ENCODE measurements around the gene ATP6V1G2. TPM values are rescaled to one million over a fixed set of nuclear protein-coding genes. Genes with fewer than 3 reads are reported as not detected.

The ATP6V1G2 gene
- total RNA-seq, 1 donor from 2014 or later, result 5.1 TPM

DNA sequence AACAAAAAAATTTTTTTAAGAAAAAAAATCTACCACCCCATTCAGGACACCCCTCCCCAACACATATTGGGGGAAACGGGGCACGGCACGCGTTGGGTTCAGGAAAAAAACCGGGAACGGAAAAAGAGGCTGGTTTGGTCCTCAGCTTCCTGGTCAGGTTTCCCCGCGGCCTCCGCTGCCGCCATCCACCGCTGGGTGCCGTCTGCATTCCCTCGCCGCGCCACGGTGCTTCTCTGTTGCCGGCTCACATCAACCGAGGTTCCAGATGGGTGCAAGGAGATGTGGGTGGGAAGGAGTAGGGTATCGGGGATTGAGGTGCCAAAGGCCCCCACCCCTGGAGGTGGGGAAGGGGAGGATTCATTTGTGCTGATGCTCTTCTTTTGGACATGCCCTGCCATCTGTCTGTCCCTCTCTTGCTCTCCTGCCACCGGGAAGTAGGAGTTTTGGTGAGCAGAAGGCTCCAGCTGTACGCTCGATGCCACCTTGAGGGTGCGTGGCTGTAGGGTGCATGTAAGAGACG lies 11.8 kb downstream of the ATP6V1G2 start:
- TF ChIP-seq, protein P1, sequence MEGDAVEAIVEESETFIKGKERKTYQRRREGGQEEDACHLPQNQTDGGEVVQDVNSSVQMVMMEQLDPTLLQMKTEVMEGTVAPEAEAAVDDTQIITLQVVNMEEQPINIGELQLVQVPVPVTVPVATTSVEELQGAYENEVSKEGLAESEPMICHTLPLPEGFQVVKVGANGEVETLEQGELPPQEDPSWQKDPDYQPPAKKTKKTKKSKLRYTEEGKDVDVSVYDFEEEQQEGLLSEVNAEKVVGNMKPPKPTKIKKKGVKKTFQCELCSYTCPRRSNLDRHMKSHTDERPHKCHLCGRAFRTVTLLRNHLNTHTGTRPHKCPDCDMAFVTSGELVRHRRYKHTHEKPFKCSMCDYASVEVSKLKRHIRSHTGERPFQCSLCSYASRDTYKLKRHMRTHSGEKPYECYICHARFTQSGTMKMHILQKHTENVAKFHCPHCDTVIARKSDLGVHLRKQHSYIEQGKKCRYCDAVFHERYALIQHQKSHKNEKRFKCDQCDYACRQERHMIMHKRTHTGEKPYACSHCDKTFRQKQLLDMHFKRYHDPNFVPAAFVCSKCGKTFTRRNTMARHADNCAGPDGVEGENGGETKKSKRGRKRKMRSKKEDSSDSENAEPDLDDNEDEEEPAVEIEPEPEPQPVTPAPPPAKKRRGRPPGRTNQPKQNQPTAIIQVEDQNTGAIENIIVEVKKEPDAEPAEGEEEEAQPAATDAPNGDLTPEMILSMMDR (conservative IDR thresholded peaks at IDR 0.05), result no peak
- Mint-ChIP-seq H3K9me3 (no peaks in the 10 kb centered on the region), H3K27ac (ENCODE audit: unreplicated experiment) (no peak overlapping the region), H3K27me3 (ENCODE audit: low read depth) (no peaks in the 10 kb centered on the region), H3K4me3 (peak overlapping the region; percentile 65), H3K4me1 (peaks cover 45% of the 10 kb centered on the region), H3K36me3 (ENCODE audit: low read depth) (peaks cover 58% of the 10 kb centered on the region)
- DNase-seq (ENCODE audit: low read depth, low spot score), result no peak

DNA sequence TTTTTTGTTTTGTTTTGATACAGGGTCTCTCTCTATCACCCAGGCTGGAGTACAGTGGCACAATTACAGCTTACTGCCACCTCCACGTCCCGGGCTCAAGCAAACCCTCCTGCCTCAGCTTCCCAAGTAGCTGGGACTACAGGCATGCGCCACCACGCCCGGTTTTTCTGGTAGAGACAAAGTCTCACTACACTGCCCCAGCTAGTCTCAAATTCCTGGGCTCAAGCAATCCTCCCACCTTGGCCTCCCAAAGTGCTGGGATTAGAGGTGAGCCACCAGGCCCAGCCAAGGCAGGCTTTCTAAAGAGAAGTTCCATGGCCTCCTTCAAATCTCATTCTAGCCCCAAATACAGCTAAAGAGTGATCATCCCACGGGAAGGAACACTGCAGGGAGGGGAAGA lies 12.4 kb downstream of the ATP6V1G2 start:
- Mint-ChIP-seq H3K4me1 (peaks cover 39% of the 10 kb centered on the region), H3K36me3 (ENCODE audit: low read depth) (peaks cover 53% of the 10 kb centered on the region), H3K4me3 (peak overlapping the region; percentile 62), H3K27me3 (ENCODE audit: low read depth) (no peaks in the 10 kb centered on the region), H3K9me3 (no peaks in the 10 kb centered on the region), H3K27ac (ENCODE audit: unreplicated experiment) (no peak overlapping the region)
- TF ChIP-seq, protein P1 (conservative IDR thresholded peaks at IDR 0.05), result no peak
- DNase-seq (ENCODE audit: low read depth, low spot score), result no peak

DNA sequence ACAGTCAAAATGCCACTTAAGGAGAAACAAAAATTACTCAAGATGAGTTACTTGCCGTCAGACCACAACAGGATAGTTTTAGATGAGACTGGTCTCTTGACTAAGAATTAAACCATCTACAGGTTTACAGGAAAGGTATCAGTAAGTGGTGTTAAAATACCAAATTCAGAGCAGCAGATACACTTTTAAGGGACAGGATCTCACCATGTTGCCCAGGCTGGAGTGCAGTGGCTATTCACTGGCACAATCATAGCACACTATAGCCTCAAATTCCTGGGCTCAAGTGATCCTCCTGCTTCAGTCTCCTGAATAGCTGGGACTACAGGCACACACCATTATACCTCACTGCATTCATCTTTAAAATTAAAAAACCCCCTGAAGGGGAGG lies 13.0 kb downstream of the ATP6V1G2 start:
- H3K27me3 Mint-ChIP-seq (ENCODE audit: low read depth), result peaks cover 2% of the 10 kb centered on the region
- H3K9me3 Mint-ChIP-seq, result no peaks in the 10 kb centered on the region
- DNase-seq (ENCODE audit: low read depth, low spot score), result no peak
- no peak overlapping the region for H3K27ac Mint-ChIP-seq (ENCODE audit: unreplicated experiment)
- peaks cover 49% of the 10 kb centered on the region for H3K36me3 Mint-ChIP-seq (ENCODE audit: low read depth)
- H3K4me1 Mint-ChIP-seq, result peaks cover 35% of the 10 kb centered on the region
- TF ChIP-seq, protein P1 (conservative IDR thresholded peaks at IDR 0.05), result no peak
- H3K4me3 Mint-ChIP-seq, result peak overlapping the region; percentile 22

DNA sequence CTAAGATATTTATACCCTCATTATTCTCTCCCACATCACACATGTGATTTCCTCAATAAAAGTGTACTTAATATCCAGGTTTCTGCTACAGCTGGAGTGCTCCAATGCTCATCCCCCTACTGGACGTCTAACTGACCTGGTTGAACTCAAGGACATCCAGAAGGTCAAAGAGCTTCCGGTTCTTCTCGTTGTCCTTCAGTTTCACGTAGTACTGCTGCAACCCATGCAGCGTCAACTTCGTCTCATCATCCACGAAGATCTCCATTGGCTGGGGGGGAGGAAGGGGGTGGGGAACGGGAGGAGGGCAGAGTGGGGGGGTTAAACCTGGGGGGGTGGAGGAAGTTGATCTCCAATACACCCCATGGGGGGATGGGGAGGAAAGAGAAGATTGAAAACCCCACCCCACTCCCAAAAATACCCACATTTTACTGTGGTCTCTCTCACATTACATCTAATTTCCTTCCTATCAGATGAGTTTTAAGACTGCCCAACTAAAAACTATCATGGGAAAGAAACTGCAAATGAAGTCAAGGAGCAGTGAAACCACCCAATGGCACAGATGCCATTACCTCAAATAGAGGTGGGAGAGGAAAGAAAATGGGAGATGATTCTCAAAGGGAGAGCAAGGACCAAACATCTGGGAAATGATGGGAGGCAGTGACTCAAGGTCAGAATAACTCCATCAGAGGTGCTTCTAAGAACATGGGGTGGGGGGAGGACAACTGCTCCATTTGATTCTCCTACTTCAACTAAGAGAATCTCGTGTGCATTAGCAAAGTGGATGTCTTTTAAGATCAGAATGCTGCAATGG lies 13.6 kb downstream of the ATP6V1G2 start:
- H3K27me3 Mint-ChIP-seq (ENCODE audit: low read depth), result peaks cover 6% of the 10 kb centered on the region
- H3K4me1 Mint-ChIP-seq, result peaks cover 36% of the 10 kb centered on the region
- peaks cover 49% of the 10 kb centered on the region for H3K36me3 Mint-ChIP-seq (ENCODE audit: low read depth)
- H3K27ac Mint-ChIP-seq (ENCODE audit: unreplicated experiment), result no peak overlapping the region
- peak overlapping the region; percentile 22 for H3K4me3 Mint-ChIP-seq
- DNase-seq (ENCODE audit: low read depth, low spot score), result no peak
- TF ChIP-seq, protein P1 (conservative IDR thresholded peaks at IDR 0.05), result no peak
- H3K9me3 Mint-ChIP-seq, result no peaks in the 10 kb centered on the region

DNA sequence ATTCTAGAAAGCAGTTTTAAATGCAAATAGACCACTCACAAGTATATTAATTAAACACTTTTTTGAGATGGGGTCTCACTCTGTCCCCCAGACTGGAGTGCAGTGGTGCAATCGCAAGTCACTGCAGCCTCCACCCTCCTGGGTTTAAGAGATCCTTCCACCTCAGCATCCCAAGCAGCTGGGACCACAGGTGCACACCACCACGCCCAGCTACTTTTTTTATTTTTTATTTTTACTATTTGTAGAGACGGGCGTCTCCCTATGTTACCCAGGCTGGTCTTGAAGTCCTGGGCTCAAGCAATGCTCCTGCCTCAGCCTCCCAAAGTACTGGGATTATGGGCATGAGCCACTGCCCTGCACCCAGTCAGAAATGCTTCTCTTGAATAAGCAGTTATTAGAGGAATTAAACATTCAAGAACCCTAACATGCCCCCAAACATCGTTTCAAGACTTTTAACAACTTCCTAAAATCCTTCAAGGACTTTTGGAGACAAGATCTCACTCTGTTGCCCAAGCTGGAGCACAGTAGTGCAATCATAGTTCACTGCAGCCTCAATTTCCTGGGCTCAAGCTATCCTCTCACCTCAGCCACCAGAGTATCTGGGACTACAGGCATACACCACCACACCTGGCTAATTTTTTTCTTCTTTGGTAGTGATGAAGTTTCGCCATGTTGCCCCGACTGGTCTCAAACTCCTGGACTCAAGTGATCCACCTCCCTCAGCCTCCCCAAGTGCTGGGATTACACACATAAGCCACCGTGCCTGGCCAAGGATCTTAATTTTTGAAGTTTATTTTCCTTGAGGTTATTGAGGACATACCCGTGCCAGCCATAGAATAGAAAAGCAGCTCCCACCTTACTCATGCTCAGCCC lies 14.4 kb downstream of the ATP6V1G2 start:
- Mint-ChIP-seq H3K27ac (ENCODE audit: unreplicated experiment) (no peak overlapping the region), H3K9me3 (no peaks in the 10 kb centered on the region), H3K4me1 (peaks cover 36% of the 10 kb centered on the region), H3K36me3 (ENCODE audit: low read depth) (peaks cover 49% of the 10 kb centered on the region), H3K27me3 (ENCODE audit: low read depth) (peaks cover 9% of the 10 kb centered on the region), H3K4me3 (peak overlapping the region; percentile 11)
- no peak for DNase-seq (ENCODE audit: low read depth, low spot score)
- TF ChIP-seq, protein P1 (conservative IDR thresholded peaks at IDR 0.05), result no peak
